Stomach (tissue), 9 donors: ENCODE data around the gene C15orf61. TPM values are rescaled to one million over a fixed set of nuclear protein-coding genes. Genes with fewer than 3 reads are reported as not detected.

Experiments used
- DNase-seq, 2 donors: peaks; one replicate each; pipeline versions ENCODE4 v3.0.0 to v3.0.0-alpha.2; 2013 to 2019
- H3K27ac ChIP-seq, 5 donors: fragments of 200-600 bp in 4 of 5; sonication (generic) in 4 of 5; one replicate each; pipeline ENCODE4 v1.5.1; 2013 to 2019; ENCODE audit warnings: mild to moderate bottlenecking in 1 of 5, moderate library complexity in 1 of 5
- H3K27me3 ChIP-seq, 3 donors: fragments of 200-600 bp; sonication (generic); one replicate each; pipeline ENCODE4 v1.5.1; 2017 to 2019; ENCODE audit warnings: mixed run types in 1 of 3
- H3K36me3 ChIP-seq, 4 donors: fragments of 200-600 bp; sonication (generic); 1 replicate in 3 of 4; 2 replicates in 1 of 4; pipeline ENCODE4 v1.5.1; 2016 to 2019
- H3K4me1 ChIP-seq, 4 donors: fragments of 200-600 bp; sonication (generic); one replicate each; pipeline ENCODE4 v1.5.1; 2016 to 2019
- H3K4me3 ChIP-seq, 4 donors: fragments of 200-600 bp; sonication (generic) in 3 of 4; one replicate each; pipeline ENCODE4 v1.5.1; 2016 to 2019; ENCODE audit warnings: mild to moderate bottlenecking in 1 of 4
- H3K9me3 ChIP-seq, 4 donors: fragments of 200-600 bp; sonication (generic); one replicate each; pipeline ENCODE4 v1.5.1; 2016 to 2019
- CTCF ChIP-seq, 7 experiments: fragments of 450-650 bp in 4 of 7; fragments of 200-600 bp in 3 of 7; sonication (generic) in 3 of 7; IDR thresholded peaks; one replicate each; pipeline ENCODE4 v1.5.1; 2016 to 2019; ENCODE audit warnings: antibody characterized with exemption in 7 of 7, control low read depth in 2 of 7, mild to moderate bottlenecking in 1 of 7
- EP300 ChIP-seq: sonication (generic); formaldehyde crosslinking; IDR thresholded peaks from one replicate; pipeline ENCODE4 v1.6.1; 2017; ENCODE audit warnings: antibody characterized with exemption
- POLR2A ChIP-seq, 4 donors: fragments of 450-650 bp; IDR thresholded peaks; one replicate each; pipeline ENCODE4 v1.6.1; 2016; ENCODE audit warnings: antibody characterized with exemption in 4 of 4, control low read depth in 2 of 4, mild to moderate bottlenecking in 1 of 4, moderate library complexity in 1 of 4
- POLR2AphosphoS5 ChIP-seq, 3 donors: sonication (generic); formaldehyde crosslinking; IDR thresholded peaks; one replicate each; pipeline ENCODE4 v1.6.1; 2016; ENCODE audit warnings: antibody characterized with exemption in 3 of 3
- WGBS, 5 donors: extraction: QIAGEN DNeasy Blood & Tissue Kit in 3 of 5; methylation state at CpG; one replicate each; pipeline versions ENCODE4 v1.1.5 to v1.1.7; 2013 to 2018; 5-methylcytosine and 5-hydroxymethylcytosine counted together
- intact Hi-C: fragments of 100-400 bp; cut with DNase I; formaldehyde crosslinking; loops from one replicate; pipeline ENCODE4 v1.15.1; 2023; ENCODE audit warnings: low total_unique reads
- polyA plus RNA-seq, 3 donors: library from polyadenylated mRNA; stranded (reverse); fragments of 200-250 nt; gene quantifications; one replicate each; pipeline ENCODE4 v1.2.3, GENCODE V29; 2013
- total RNA-seq, 5 donors: library from RNA; depleted of rRNA; stranded (reverse); fragments of >200 nt; gene quantifications; one replicate each; pipeline versions ENCODE4 v1.1.0 to v1.2.3, GENCODE V29; 2014 to 2016
- donor health status: healthy with polysubstance abuse.
- donor health status: Bipolar disorder and iron deficiency.
- donor health status: healthy.

The C15orf61 gene
- total and polyA plus RNA-seq, 8 donors, result 0.14 to 19.4 (median 2.1) TPM

GRCh38 chr15:67570875-67571647 is 50.1 kb downstream of the C15orf61 start:
- intact Hi-C loops, result no loop called here
- Histone ChIP-seq H3K4me3 (no peak overlapping the region), H3K27ac (no peak overlapping the region), H3K27me3 (no peaks in the 10 kb centered on the region), H3K9me3 (no peaks in the 10 kb centered on the region), H3K4me1 (no peaks in the 10 kb centered on the region), H3K36me3 (peaks cover 0 to 12% (median 0%) of the 10 kb centered on the region in 4 donors)
- no peak for TF ChIP-seq POLR2AphosphoS5 (IDR thresholded peaks at IDR 0.05)
- no peak for TF ChIP-seq CTCF (IDR thresholded peaks at IDR 0.05)
- no peak for TF ChIP-seq POLR2A (IDR thresholded peaks at IDR 0.05)
- no peak for TF ChIP-seq EP300
- no peak for DNase-seq
- WGBS, 5 donors, result 89 to 98% (median 93%) methylated on average over 4 of the region's 4 CpGs

DNA sequence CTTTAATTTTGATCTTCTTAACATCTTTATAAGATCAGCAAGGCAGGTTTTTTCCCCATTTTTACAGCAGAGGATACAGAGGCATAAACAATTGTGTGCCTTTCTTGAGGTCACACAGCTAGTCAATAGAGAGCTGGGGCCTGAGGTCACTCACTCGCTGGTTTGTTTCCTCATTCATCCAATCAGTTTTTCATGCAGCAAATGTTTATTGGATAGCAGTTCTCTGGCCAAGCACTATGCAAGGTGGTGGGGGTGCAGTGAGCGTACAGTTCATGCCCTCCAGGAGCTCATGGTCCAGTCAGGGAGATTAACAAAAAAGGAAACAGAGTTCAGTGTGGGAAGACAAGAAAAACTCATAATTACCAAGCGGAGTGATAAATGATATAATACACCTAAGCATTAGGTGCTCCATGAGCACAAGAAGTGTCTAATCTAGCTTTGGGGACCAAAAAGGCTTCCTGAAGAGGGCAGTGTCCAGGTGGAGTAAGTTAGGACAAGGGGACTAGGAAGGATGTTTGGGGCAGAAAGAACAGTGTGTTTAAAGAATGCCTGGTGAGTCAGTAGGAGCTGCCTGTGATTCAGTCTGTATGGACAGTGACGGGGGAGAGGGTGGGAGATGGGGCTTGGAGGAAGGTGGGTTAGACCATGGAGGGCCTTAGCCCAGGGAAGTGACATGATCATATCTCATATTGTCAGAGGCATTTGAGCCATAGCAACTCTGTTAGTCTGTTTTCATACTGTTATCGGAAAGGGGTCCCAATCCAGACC is 50.9 kb downstream of the C15orf61 start:
- Histone ChIP-seq H3K27me3 (no peaks in the 10 kb centered on the region), H3K36me3 (peaks cover 0 to 7% (median 0%) of the 10 kb centered on the region in 4 donors), H3K27ac (no peak overlapping the region), H3K4me1 (no peaks in the 10 kb centered on the region), H3K4me3 (no peak overlapping the region), H3K9me3 (no peaks in the 10 kb centered on the region)
- intact Hi-C loops, result no loop called here
- 87 to 92% (median 91%) methylated on average over 5 of the region's 5 CpGs for WGBS, 5 donors
- no peak for DNase-seq
- TF ChIP-seq CTCF (IDR thresholded peaks at IDR 0.05) (no peak), POLR2AphosphoS5 (IDR thresholded peaks at IDR 0.05) (no peak), EP300 (no peak), POLR2A (IDR thresholded peaks at IDR 0.05) (no peak)

DNA sequence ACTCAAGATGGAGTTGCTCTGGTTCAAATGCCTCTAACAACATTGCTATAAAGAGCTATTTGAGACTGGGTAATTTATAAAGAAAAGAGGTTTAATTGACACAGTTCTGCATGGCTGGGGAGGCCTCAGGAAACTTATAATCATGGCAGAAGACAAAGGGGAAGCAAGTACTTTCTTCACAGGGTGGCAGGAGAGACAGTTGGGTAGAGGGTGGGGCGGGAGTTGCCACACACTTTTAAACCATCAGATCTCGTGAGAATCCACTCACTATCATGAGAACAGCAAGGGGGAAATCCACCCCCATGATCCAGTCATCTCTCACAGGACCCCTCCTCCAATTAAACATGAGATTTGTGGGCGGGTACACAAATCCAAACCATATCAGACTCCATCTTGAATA is 52.3 kb downstream of the C15orf61 start:
- DNase-seq, result no peak
- no peaks in the 10 kb centered on the region for H3K27me3 ChIP-seq
- H3K4me3 ChIP-seq, result no peak overlapping the region
- intact Hi-C loops, result no loop called here
- no peak overlapping the region for H3K27ac ChIP-seq
- TF ChIP-seq POLR2AphosphoS5 (IDR thresholded peaks at IDR 0.05) (no peak), CTCF (IDR thresholded peaks at IDR 0.05) (no peak), POLR2A (IDR thresholded peaks at IDR 0.05) (no peak), EP300 (no peak)
- no peaks in the 10 kb centered on the region for H3K9me3 ChIP-seq
- H3K36me3 ChIP-seq, result peaks cover 0 to 7% (median 0%) of the 10 kb centered on the region in 4 donors
- no peaks in the 10 kb centered on the region for H3K4me1 ChIP-seq
- WGBS, 5 donors, result 92 to 97% (median 93%) methylated on average over 3 of the region's 3 CpGs

DNA sequence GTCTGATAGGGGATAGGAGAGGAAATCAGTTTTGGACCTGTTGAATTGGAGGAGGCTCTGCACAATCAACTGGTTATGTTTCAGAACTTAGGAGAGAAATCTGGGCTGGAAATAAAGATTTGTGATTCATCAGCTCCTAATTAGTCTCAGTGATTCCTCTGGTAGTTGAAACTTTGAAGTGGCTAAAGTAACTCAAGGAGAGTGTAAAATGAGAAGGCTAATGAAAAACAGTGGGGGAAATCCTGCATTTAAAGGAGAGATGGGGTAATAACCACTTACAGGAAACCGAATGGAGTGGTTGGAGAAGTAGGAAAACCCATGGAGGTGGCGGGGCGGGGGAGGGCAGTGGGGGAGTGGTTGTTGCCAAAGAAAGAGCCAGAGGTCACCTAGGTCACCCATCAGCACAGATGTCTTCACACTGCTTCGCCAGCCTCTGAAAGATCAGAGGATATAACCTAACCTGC is 54.1 kb downstream of the C15orf61 start:
- intact Hi-C loops, result no loop called here
- WGBS, 5 donors, result 86 to 98% (median 90%) methylated on average over 4 of the region's 4 CpGs
- no peak for TF ChIP-seq EP300
- TF ChIP-seq POLR2A (IDR thresholded peaks at IDR 0.05), result no peak
- no peak for TF ChIP-seq POLR2AphosphoS5 (IDR thresholded peaks at IDR 0.05)
- TF ChIP-seq CTCF (IDR thresholded peaks at IDR 0.05), result no peak

More for the DNA sequence above, 54.1 kb downstream of the C15orf61 start:
- Histone ChIP-seq H3K27ac (no peak overlapping the region), H3K9me3 (no peaks in the 10 kb centered on the region), H3K4me1 (no peaks in the 10 kb centered on the region), H3K4me3 (no peak overlapping the region), H3K36me3 (peaks cover 0 to 3% (median 0%) of the 10 kb centered on the region in 4 donors), H3K27me3 (no peaks in the 10 kb centered on the region)
- no peak for DNase-seq
